Measurements from ENCODE around the gene PLOD2. TPM values are rescaled to one million over a fixed set of nuclear protein-coding genes. Genes with fewer than 3 reads are reported as not detected.

Gene PLOD2
- total and polyA plus RNA-seq, 2 of the 8 experiments (the other 6 are each of a cell fraction or from before 2014, with no cell fraction given): 4.0 to 28.7 TPM

DNA sequence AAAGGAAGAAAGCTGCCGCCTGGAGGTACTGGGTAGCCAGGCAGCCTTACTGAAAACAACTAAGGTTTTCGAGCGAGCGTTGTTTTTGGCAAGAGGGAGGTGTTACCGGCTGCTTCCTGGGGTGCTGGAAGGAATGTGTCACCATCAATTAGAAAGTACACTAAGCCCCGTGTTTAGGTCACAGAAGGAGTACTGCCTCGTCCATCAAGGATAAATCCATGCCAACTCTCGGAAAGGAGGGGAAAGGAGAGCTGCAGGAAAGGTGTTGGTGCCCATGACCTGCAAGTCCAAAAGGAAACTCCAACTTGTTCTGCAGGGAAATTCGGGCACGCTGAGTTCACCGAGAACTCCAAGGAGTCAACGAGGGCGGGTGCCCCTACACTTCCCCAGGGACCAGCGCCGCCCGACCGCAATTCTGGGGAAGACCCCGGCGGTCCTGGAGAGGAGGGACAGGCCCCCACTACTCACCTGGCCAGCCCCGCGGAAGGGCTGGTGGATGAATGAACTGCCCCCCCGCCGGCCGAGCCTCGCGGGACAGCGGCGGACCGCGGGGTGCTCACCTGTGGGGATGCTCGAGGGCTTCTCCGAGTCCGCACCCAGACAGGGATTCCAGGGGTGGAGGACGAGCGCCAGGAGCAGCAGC lies 542 bp downstream of the PLOD2 start:
- FAIRE-seq (peak; percentile 89), DNase-seq (ENCODE audit: low read depth in 1 of 2, low spot score in 2 of 2) (peak; percentile 61 to 71)
- peak overlapping the region; percentile 16; the same call in 1 of the 2 replicates for H2AFZ ChIP-seq (ENCODE audit: low read length)
- H3K4ac ChIP-seq (replicated peaks; ENCODE audit: insufficient read length, low read depth, low read length): peak overlapping the region; percentile 17
- peaks cover 0 to 7% (median 3%) of the 10 kb centered on the region in 4 experiments; a peak in 3 of 7 replicates for H3K4me1 ChIP-seq (replicated peaks in 1 of 4; ENCODE audit: control insufficient read depth in 3 of 4, insufficient read depth in 4 of 4, low read length in 3 of 4)
- H3K36me3 ChIP-seq (ENCODE audit: control insufficient read depth in 2 of 4, insufficient read depth in 4 of 4, low read length in 3 of 4): no peaks in the 10 kb centered on the region
- H3K56ac ChIP-seq (replicated peaks; ENCODE audit: insufficient read length, low read depth, low read length): no peak overlapping the region
- H3K79me1 ChIP-seq (ENCODE audit: low read depth, low read length): no peaks in the 10 kb centered on the region; the same call in 1 of the 2 replicates
- peaks cover 0 to 6% (median 1%) of the 10 kb centered on the region in 4 experiments; a peak in 3 of 7 replicates for H3K27me3 ChIP-seq (replicated peaks in 1 of 4; ENCODE audit: control insufficient read depth in 3 of 4, extremely low read depth in 1 of 4, insufficient read depth in 3 of 4, low read length in 3 of 4)
- peak overlapping the region; percentile 98 for H2BK12ac ChIP-seq (ENCODE audit: low read depth, low read length)
- peak overlapping the region; percentile 58; the same call in 1 of the 2 replicates for H3K27ac ChIP-seq (ENCODE audit: low read depth, low read length)
- no peaks in the 10 kb centered on the region for H4K20me1 ChIP-seq (replicated peaks in 1 of 2; ENCODE audit: control insufficient read depth in 1 of 2, insufficient read depth in 2 of 2, low read length in 2 of 2)
- no peak overlapping the region for H4K91ac ChIP-seq (replicated peaks; ENCODE audit: insufficient read length, low read length)
- H3K23ac ChIP-seq (ENCODE audit: insufficient read length): no peak overlapping the region
- H3K23me2 ChIP-seq (ENCODE audit: low read depth, low read length): peaks cover 11% of the 10 kb centered on the region
- no peak overlapping the region for H2BK120ac ChIP-seq (replicated peaks; ENCODE audit: low read depth, low read length)
- peak overlapping the region; percentile 93 to 95 for H3K4me2 ChIP-seq (ENCODE audit: insufficient read depth in 1 of 2, low read depth in 2 of 2, low read length in 2 of 2)
- H4K5ac ChIP-seq (ENCODE audit: insufficient read length, low read depth, low read length): peak overlapping the region; percentile 12
- H4K8ac ChIP-seq (ENCODE audit: extremely low read depth, insufficient read depth, low read length): peak overlapping the region; percentile 84; the same call in 1 of the 2 replicates
- H3K9me3 ChIP-seq (ENCODE audit: insufficient read depth in 2 of 2, low read depth in 1 of 2, low read length in 1 of 2): no peaks in the 10 kb centered on the region
- peak overlapping the region; percentile 87 for H2BK5ac ChIP-seq (ENCODE audit: low read depth, low read length)
- H2BK15ac ChIP-seq (ENCODE audit: low read length): no peak overlapping the region
- CTCF ChIA-PET (ENCODE audit: partially characterized antibody): interaction anchor here (0.6 to 3.2 kb wide), 10 partner anchors 11 to 382 kb away, joined by 3 to 19 read pairs (median 6); no protein-coding TSS in a partner anchor
- H2AK5ac ChIP-seq (ENCODE audit: low read depth, low read length): no peak overlapping the region
- H3K79me2 ChIP-seq (ENCODE audit: control insufficient read depth in 1 of 2, insufficient read depth in 2 of 2, low read length in 2 of 2): peaks cover 0 to 42% of the 10 kb centered on the region in 2 experiments; a peak in 3 of 4 replicates
- H2BK20ac ChIP-seq (ENCODE audit: low read length): 0 out of 2 replicates have a peak overlapping the region, but pooled peaks have one; percentile 29
- H3K14ac ChIP-seq (ENCODE audit: insufficient read length): no peak overlapping the region
- peak overlapping the region; percentile 33; the same call in 1 of the 2 replicates for H3K18ac ChIP-seq (ENCODE audit: extremely low read depth, low read length)
- 1% methylated on average over 17 of the region's 35 CpGs; no CpG with 5 or more reads in 1 of the 2 experiments for whole genome bisulfite sequencing, 2 experiments (ENCODE audit: extremely low coverage in 1 of 2, insufficient coverage in 1 of 2, insufficient read length in 1 of 2, insufficient replicate concordance in 2 of 2, low coverage in 1 of 2, low lambda C conversion rate in 2 of 2, missing lambda C conversion rate in 1 of 2)
- H3K4me3 ChIP-seq (ENCODE audit: extremely low read depth in 1 of 4, insufficient read depth in 2 of 4, low read depth in 3 of 4, low read length in 4 of 4): peak overlapping the region; percentile 69 to 89 (median 73)
- POLR2A ChIA-PET (ENCODE audit: partially characterized antibody): interaction anchor here (0.9 to 2.3 kb wide), 9 partner anchors 13 to 951 kb away, joined by 3 to 8 read pairs (median 3); no protein-coding TSS in a partner anchor
- peak overlapping the region; percentile 66 to 93 (median 78) for H3K9ac ChIP-seq (replicated peaks in 1 of 4; ENCODE audit: extremely low read depth in 1 of 4, low read depth in 3 of 4, low read length in 3 of 4)
- peak in 1 of 2 experiments; percentile 60; a peak in 2 of 4 replicates for TF ChIP-seq RAD21 (IDR thresholded peaks at IDR 0.05 in 1 of 2, conservative IDR thresholded peaks at IDR 0.05 in 1 of 2; ENCODE audit: low read depth in 2 of 2, low read length in 2 of 2)
- no peak for TF ChIP-seq CHD1 (IDR thresholded peaks at IDR 0.05; ENCODE audit: low read depth, low read length)
- peak; percentile 75 for TF ChIP-seq PHF8 (conservative IDR thresholded peaks at IDR 0.05; ENCODE audit: low read depth, low read length)
- no peak for TF ChIP-seq ATF3 (IDR thresholded peaks at IDR 0.05; ENCODE audit: insufficient read depth, low read depth, low read length)
- TF ChIP-seq POU5F1 (IDR thresholded peaks at IDR 0.05; ENCODE audit: low read depth, low read length): no peak
- TF ChIP-seq CEBPB (IDR thresholded peaks at IDR 0.05; ENCODE audit: low read depth, low read length): no peak
- 0 out of 2 replicates have a peak, but pooled peaks have one; percentile 20 for TF ChIP-seq MAX (IDR thresholded peaks at IDR 0.05)
- peak; percentile 95 for TF ChIP-seq ASH2L (IDR thresholded peaks at IDR 0.05; ENCODE audit: low read length)
- TF ChIP-seq SP2 (IDR thresholded peaks at IDR 0.05; ENCODE audit: low read length): no peak
- no peak for TF ChIP-seq NANOG (IDR thresholded peaks at IDR 0.05; ENCODE audit: insufficient read depth, low read depth, low read length, poor library complexity, severe bottlenecking)

All from H1 (cell line).